GM12874 (cell line): Measurements from ENCODE around the gene PDLIM1.

Experiments used
- CTCF ChIP-seq: IDR thresholded peaks from 2 replicates; pipeline ENCODE4 v1.5.1; 2011; ENCODE audit warnings: low read depth, mild to moderate bottlenecking, control low read depth, low read length, moderate library complexity; ENCODE audit not compliant: insufficient read depth

PDLIM1 gene

GRCh38 chr10:95229724-95230627 is 60.8 kb downstream of the PDLIM1 start:
- TF ChIP-seq CTCF = no peak

GRCh38 chr10:95225136-95225535 is 65.7 kb downstream of the PDLIM1 start:
- TF ChIP-seq CTCF = no peak

- no peak for TF ChIP-seq CTCF
Measured at GRCh38 chr10:95221124-95221523, 69.7 kb downstream of the PDLIM1 start.

DNA sequence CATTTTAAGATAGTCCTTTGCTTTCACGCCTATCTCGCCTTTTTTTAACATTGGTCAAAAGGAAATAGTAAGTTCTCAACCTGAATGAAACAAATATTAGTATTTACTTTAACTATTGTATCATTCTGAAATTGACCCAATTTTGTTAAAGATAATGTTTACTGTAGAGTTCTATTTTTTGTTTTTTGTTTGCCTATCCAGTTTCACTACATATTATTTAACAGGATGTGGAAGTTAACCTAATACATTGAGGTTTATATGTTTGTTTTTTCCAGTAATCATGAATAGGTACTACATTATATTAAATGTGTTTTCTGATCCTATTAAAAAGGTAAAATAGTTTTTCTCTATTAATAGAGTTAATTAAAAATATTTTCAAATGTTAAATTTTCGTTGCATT is 70.3 kb downstream of the PDLIM1 start:
- TF ChIP-seq CTCF = no peak

DNA sequence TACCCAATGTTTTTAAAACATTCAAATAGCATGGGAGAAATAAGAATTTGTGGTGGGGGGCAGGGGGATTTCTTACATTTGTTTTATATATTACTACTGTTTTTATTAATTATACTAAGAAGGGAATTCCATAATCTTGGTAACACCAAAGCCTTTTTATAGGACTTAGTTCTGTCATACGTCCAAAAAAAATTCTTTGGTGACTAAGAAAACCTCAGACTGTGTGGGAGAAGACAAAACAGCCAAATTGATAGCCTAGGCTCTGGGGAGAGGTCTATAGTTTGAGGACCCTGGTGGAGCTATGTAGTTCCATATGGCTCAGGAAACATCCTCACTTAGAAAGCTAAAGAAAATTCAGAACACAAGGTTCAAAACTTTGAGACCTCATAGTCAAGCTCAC is 73.3 kb downstream of the PDLIM1 start:
- TF ChIP-seq CTCF = no peak

DNA sequence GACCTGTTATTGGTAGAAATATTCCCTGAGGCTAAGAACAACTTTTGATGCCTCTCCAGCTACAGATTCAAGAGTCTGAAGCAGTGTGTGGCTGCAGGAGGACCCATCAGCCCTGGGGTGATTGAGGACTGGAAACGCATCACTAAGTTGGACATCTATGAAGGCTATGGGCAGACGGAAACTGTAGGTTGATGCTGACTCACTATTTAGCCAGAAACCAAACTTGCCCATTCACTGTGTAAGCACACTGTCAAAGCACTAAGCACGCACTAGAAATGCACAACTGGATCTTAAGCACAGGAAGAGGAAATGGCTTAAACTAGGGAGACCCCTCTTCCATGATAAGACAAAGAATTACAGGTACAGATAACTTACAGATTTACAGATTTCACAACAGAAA is 76.0 kb downstream of the PDLIM1 start:
- TF ChIP-seq CTCF = no peak

DNA sequence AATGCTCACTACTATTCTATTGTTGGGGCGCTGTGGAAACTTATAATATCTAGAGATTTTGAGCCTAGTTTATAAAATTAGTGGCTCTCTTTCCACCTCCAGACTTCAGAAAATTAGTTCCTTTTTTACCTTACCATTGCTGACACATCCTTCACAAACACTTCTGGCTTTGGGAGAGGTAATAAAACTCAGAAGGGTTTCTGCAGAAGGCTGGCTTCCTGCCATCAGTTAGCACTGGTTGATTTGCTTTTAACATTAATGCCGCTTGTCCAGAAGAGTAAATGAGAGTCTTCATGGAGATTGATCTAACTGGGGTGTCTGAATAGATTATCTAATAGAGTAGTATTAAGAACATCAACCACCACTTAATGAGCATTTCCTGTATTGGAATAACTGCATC is 76.4 kb downstream of the PDLIM1 start:
- no peak for TF ChIP-seq CTCF
